8988T (cell line): ENCODE data around the gene AQR.
"Not testable (repeated sequence)": the region's sequence is repeated elsewhere in the genome, so short reads cannot be mapped to it uniquely, and the experiment has no call there.

Experiments used
- DNase-seq: peaks from one replicate; pipeline ENCODE4 v3.0.0; 2011

Gene AQR

GRCh38 chr15:34869110-34869509 lies 100.4 kb downstream of the AQR start:
- no peak for DNase-seq

- DNase-seq: no peak
Observed at GRCh38 chr15:34865531-34865930, 104.0 kb downstream of the AQR start.

DNA sequence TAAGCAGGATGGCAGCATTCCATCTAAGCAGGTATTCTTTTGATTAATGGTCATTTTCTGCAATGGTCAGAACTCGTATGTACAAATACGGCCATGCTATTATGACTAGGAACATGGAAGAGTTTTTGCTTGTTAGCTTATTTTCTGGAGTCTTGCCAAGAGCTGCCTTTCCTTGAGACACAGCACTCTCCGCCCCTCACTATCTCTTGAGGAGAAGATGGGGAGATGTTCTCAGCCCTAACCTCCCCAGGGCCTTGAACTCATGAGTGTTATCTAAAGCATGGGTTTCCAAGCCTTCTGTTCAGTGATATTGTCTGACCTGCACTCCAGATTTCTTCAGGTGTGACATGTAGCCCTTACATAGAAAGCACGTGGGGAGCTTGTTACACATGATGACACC lies 108.3 kb downstream of the AQR start:
- no peak for DNase-seq

DNA sequence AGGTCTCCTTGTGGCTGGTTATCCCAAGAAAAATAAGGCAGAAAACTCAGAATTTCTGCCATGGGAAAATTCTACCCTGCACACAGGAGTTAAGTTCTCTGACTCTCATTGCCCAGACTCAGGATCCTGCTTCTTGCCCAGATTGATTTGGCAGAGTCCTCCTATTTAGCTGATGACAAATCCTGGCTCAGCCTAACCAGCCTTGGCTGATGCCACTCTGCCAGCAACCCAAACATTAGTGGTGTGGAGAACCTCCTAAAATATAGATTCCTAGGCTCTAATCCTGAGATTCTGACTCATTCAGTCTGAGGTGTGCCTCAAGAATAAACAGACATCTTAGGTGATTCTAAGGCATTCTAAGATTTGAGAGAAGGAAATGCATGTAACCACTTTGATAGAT lies 113.6 kb downstream of the AQR start:
- no peak for DNase-seq

DNA sequence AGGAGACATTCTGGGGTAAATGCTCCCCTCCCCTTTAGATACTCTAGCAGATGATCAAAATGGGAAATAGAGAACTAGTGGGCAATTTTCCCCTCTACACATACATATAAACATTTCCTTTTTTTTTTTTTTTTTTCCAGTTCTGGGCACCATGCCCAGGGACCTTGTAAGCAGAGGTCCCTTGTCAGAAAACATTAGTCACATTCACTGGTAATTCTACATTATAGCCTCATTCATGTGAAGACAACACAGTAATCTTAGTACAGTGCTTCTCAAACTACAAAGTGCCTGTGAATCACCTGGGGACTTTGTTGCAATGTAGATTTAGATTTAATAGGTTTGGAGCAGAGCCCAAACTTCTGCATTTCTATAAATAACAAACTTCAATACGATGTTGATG lies 114.1 kb downstream of the AQR start:
- no peak for DNase-seq

GRCh38 chr15:34854232-34854631 lies 115.3 kb downstream of the AQR start:
- DNase-seq: no peak

DNA sequence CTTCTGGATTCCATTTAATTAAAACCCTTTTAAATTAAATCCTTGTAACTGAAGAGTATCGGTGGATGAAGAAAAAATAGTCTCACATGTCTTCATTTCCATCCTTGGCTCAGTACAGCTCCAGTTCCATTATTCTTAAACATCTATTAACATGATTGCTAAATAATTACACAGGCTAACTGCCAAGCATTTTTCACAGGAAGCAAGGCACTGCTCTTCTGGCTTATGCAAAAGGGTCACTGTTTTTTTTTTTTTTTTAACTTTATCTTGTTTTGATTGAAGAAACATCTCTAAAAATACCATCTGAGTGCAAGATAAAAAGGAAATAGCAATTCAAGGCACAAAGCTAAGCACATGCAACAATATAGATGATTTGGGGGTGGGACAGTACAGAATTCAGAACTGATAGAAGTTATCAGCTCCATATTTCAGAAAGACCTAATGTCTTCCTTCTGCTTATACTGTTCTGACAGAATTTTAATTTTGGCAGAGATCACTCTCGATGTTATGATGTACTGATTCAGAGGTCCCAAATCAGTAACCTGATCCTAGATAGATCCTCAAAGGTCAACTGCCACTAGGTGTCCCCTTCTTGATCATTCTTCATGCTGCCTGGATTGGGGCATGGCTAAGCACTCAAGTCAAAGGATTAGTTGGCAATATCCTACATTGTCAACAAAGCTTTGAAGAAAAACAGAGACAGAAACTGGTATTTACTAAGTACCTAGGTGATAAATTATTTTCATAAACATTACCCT lies 116.4 kb downstream of the AQR start:
- no peak for DNase-seq

DNA sequence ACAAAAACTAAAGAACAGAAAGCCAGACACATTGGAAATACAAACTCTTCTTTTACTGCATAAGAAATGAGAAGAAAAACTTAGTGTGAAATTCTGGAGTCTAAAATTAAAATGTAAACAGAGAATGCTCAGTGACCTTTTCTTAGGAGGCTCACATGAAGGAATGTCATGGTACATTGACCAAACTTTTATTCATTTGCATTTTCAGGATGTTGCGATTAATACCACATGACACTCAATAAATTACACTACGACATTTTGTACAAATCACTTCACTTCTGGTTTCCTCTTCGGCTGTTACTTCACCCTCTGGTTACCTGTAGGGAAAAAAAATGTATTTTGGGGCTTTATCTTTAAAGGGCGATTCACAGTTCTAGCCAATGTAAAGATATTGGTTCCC lies 117.8 kb downstream of the AQR start:
- DNase-seq: no peak

- DNase-seq: no peak
Observed at GRCh38 chr15:34851007-34851406, 118.5 kb downstream of the AQR start.

GRCh38 chr15:34850121-34850520 lies 119.4 kb downstream of the AQR start:
- no peak for DNase-seq

DNA sequence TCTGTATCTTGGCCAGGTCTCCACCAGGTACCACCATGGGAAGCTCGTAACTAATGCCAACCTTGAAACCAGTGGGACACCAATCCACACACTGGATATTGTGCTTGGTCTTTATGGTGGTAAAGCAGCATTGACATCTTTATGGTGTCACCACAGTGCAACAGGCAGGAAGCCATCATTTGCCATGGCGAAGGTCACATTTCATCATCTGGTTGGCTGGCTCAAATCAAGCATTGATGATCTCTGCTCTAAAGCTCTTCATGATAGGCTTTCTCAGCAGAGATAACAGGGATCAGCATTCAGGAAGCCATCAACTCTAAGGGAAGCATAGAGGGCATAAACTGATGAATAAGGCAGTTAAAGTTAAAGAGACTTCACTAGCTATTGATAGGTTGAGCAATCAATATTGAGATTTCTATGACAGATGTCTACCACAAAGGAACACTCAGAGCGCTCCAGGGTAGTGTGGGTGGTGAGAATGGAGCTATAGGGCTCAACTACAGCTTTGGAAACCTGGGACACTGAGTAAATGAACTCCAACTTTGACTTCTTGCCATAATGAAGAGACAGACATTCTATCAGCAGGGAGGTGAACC lies 120.1 kb downstream of the AQR start:
- no peak for DNase-seq

DNA sequence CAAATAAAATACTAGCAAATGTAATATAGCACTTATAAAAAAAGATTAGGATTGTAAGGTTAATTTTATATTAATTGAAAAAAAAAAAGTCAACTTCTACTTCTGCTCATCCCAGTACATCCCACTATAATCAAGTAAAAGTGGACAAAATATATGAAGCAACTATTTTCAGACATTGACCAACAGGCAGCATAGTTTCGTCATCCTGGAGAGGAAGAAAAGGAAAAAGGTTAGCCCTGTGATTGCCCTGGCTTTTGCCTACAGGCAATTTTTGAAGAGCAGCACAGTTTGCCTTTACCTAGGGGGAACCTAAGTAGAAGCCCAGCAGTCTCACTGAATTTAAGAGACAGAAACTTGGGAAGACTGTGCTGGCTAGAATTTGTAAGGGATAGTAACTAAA lies 121.9 kb downstream of the AQR start:
- DNase-seq: no peak

GRCh38 chr15:34841262-34841725 lies 128.2 kb downstream of the AQR start:
- no peak for DNase-seq

- DNase-seq: no peak
Observed at GRCh38 chr15:34838282-34838681, 131.3 kb downstream of the AQR start.

- DNase-seq: no peak
Observed at GRCh38 chr15:34837246-34838016, 132.1 kb downstream of the AQR start.

DNA sequence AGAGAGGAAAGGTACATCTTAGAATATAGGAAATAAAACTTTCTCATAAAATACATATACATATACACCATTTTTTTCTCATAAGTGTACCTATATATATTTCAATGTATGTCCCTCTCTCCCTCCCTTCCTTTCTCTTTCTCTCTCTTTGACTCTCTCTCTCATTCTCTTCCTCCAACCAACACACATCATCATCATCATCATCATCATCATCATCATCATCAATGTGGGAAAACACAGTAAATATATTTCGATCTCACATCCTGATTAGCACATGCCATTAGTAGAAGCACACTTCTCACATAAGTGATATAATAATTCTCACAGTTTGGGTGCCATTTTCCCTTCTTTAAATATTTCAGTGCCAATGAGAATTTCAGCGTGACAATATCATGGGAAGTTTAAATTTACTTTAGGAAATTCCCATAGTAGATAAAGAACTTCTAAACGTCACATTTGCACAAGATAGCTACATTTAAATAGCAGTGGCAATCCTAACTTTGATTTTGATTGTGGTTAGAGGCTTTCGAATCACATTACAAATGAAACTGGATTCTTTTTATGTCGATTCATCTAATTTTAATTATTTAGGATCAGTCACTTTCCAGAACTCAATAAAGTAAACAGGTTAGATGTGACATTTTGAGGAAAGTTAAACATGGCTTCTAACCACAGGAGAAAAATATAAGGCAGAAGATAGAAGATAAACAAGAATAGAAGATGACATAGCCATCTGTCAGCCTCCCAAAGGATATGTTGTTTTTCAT lies 141.2 kb downstream of the AQR start:
- no peak for DNase-seq

- no peak for DNase-seq
Observed at GRCh38 chr15:34821831-34822230, 147.7 kb downstream of the AQR start.

DNA sequence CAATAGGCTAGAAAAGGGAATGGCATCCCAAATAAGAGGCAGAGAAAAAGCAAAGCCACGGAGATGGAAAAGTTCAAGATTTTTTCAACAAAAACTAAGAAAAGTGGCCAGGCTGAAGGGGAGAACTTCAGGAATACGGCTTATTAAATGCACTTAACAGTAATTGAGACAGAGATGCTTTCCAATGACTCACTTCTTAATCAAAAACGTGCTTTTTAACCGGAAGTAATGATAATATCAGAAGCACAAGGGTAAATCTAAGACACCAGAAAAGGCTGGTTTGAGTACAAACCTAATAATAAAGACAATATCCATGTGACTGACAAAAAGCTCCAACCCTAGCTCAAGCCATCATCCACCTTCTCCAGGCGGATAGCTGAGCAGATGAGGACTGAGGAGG lies 149.4 kb downstream of the AQR start:
- no peak for DNase-seq

- no peak for DNase-seq
Observed at GRCh38 chr15:34818526-34818925, 151.0 kb downstream of the AQR start.

DNA sequence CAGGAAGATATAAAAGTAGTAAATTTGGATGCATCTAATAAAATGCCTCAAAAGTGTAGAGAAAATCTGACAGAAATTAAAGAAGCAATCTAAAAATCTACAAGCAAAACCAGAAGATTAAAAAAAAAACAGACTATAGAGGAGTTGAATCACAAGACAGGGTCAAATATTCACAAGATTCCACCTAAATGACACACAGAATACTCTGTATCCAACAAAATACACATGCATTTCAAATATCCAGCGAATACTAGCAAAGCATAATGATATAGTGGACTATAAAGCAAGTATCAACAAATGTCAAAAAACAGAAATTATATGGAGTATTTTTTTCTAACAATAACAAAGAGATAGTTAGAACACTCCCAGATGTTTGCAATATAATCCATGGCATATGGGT lies 153.7 kb downstream of the AQR start:
- DNase-seq: no peak

DNA sequence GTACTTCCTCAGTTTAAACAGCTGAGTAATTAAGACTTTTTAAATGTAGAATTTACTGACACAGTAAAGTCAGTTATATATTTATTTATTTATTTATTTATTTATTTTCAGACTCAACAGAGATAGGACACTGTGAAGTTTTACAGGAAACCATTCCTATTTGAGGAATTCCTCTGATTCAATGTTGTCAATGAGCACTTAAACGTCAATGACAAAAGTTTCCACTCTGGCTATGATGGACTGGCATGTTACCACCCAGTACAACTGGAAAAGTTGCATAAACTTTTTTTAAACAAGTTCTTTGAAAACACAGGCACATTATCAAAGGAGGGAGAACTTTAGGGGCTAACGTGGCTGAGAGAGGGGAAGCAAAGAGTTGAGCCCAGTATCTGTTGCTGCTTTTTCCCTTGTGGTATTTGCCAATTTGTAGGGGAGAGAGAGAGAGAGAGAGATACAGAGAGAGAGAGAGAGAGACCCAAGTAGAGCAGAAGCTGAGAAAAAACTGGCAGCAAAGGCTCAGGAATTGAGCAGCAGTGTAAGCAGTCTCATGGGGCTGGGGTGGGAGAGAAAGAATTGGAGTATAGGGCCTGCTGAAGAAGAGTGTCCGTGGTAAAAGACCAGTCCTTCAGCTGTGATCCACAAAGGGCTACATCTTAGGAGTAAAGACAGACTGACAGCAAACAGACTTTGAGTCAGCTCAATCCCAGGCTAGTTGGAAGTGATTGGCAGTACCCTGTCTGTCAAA lies 155.9 kb downstream of the AQR start:
- no peak for DNase-seq

DNA sequence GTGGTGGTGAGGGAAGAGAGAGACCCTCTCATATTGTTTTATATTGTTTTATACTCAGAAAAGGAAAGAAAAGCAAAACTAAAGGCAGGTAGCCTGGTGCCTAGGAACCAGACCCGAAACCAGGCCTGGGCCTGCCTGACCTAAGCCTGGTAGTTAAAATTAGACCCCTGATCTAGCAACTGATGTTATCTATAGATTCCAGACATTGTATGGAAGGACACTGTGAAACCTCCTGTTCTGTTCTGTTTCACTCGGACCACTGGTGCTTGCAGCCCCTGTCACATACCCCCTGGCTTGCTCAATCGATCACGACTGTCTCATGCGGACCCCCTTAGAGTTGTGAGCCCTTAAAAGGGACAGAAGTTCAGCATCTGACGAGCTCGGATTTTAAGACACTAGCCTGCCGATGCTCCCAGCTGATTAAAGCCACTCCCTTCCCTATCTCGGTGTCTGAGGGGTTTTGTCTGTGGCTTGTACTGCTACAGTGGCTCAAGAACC lies 156.6 kb downstream of the AQR start:
- not testable (repeated sequence) for DNase-seq
